ENCODE results near the gene LGR6.

DNA sequence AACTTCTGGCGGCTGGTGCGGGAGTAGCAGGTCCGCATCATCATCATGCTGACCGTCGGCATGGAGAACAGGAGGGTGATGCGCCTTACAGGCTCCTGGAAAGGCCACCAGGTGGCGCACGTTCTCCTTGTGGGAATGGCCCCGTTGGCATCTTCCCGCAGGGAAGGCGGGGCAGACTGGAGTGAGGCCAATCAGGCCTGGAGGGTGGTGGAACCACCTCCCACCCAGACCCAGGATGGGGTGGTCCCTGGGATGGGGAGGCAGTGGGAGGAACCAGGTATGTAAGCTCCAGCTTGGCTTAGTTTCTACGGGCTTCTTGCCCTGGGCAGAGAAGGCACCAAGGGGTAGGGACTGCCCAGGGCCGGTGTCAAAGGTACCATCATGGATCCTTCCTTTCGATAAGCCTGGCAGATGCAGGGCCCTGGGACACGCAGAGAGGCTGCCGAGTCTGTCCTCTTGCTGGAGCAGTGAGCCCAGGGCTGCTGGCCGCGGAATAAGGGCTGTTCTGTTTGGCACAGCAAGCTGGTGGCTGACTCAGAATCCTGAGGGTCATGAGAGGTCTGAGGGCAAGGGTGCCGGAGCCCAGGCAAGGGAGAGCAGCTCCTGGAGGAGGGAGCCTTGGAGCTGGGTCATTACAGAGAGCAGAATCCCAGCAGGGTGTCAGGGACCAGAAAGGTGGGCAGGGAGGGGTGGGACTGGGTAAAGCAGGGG lies 8.7 kb upstream of the LGR6 start:
- TF ChIP-seq, protein P1, sequence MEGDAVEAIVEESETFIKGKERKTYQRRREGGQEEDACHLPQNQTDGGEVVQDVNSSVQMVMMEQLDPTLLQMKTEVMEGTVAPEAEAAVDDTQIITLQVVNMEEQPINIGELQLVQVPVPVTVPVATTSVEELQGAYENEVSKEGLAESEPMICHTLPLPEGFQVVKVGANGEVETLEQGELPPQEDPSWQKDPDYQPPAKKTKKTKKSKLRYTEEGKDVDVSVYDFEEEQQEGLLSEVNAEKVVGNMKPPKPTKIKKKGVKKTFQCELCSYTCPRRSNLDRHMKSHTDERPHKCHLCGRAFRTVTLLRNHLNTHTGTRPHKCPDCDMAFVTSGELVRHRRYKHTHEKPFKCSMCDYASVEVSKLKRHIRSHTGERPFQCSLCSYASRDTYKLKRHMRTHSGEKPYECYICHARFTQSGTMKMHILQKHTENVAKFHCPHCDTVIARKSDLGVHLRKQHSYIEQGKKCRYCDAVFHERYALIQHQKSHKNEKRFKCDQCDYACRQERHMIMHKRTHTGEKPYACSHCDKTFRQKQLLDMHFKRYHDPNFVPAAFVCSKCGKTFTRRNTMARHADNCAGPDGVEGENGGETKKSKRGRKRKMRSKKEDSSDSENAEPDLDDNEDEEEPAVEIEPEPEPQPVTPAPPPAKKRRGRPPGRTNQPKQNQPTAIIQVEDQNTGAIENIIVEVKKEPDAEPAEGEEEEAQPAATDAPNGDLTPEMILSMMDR (IDR thresholded peaks at IDR 0.05) = peak; percentile 72 to 89 (median 76)
- no peak for TF ChIP-seq EP300 (IDR thresholded peaks at IDR 0.05)

Measured in upper lobe of left lung (tissue), 4 donors.